GM21717 (cell line): ENCODE data around the gene TUBB8B.
"Not testable (repeated sequence)": the region's sequence is repeated elsewhere in the genome, so short reads cannot be mapped to it uniquely, and the experiment has no call there.

Experiments used
- ATAC-seq: cut with Tn5 transposase; IDR thresholded peaks from one replicate; pipeline ENCODE4 v1.9.1; 2021; ENCODE audit warnings: mild to moderate bottlenecking, moderate library complexity; ENCODE audit not compliant: unreplicated experiment

Gene TUBB8B

GRCh38 chr18:49176-49665, at the start of gene TUBB8B:
Gene TUBB8B (minus strand): TSS chr18:49615. CDS start chr18:49557, 58 bp downstream.
- not testable (repeated sequence) for ATAC-seq

GRCh38 chr18:97252-97914, 48.0 kb upstream of the TUBB8B start:
- peak; percentile 93 for ATAC-seq

- ATAC-seq, result not testable (repeated sequence)
Measured at GRCh38 chr18:96767-97131, 47.3 kb upstream of the TUBB8B start.

- ATAC-seq, result not testable (repeated sequence)
Measured at GRCh38 chr18:96101-96766, 46.8 kb upstream of the TUBB8B start.

GRCh38 chr18:95580-95979, 46.2 kb upstream of the TUBB8B start:
- ATAC-seq, result not testable (repeated sequence)

GRCh38 chr18:93897-94408, 44.5 kb upstream of the TUBB8B start:
- not testable (repeated sequence) for ATAC-seq

- not testable (repeated sequence) for ATAC-seq
Measured at GRCh38 chr18:91561-91960, 42.1 kb upstream of the TUBB8B start.

GRCh38 chr18:90396-91193, 41.2 kb upstream of the TUBB8B start:
- ATAC-seq, result not testable (repeated sequence)

DNA sequence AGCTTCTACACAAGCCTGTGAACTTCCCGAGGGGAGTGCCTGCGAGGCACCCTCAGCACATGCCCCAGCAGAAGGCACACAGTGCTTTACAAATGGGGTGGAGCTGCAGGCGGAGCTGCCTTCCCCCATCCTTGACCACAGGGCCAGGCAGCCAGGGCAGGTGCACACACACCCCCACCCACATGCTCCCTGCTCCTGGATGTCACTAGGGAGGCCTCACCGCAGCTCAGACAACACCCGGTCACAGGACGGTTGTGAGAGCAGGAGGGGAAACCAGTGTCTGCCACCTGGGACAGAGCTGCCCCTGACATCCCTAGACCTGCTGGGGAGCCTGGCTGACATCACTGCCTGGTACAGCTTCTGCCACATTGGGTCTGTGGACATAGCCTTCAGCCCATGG, 39.7 kb upstream of the TUBB8B start:
- ATAC-seq, result not testable (repeated sequence)

- ATAC-seq, result not testable (repeated sequence)
Measured at GRCh38 chr18:84801-85200, 35.4 kb upstream of the TUBB8B start.

DNA sequence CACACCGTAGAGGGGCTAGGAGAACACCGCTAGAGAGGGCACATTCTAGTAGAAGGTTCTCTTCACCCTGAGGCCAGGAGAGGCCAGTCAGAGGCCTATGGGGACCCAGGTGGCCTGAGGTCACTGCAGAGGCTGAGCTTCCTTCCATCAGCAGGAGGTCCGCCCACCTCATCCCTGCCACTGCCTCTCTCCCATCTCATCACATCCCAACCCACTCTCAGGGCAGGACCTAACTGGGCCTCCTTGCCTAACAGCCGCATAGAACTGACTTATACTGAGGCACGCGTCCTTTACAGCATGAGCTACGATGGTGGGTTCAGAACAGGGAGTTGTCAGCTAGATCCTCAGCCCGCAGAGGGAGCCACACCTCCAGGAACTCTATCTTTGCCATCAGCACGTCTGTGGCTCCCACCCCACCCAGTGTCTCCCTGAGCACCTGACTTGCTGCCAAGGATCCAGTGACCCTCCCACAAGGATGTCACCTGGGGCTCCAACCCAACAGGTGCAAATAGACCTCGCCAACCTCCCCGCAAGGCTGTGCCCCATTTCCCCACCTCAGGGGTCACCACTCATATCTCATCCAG, 33.3 kb upstream of the TUBB8B start:
- not testable (repeated sequence) for ATAC-seq

- ATAC-seq, result not testable (repeated sequence)
Measured at GRCh38 chr18:80881-81280, 31.5 kb upstream of the TUBB8B start.

GRCh38 chr18:80202-80601, 30.8 kb upstream of the TUBB8B start:
- not testable (repeated sequence) for ATAC-seq

DNA sequence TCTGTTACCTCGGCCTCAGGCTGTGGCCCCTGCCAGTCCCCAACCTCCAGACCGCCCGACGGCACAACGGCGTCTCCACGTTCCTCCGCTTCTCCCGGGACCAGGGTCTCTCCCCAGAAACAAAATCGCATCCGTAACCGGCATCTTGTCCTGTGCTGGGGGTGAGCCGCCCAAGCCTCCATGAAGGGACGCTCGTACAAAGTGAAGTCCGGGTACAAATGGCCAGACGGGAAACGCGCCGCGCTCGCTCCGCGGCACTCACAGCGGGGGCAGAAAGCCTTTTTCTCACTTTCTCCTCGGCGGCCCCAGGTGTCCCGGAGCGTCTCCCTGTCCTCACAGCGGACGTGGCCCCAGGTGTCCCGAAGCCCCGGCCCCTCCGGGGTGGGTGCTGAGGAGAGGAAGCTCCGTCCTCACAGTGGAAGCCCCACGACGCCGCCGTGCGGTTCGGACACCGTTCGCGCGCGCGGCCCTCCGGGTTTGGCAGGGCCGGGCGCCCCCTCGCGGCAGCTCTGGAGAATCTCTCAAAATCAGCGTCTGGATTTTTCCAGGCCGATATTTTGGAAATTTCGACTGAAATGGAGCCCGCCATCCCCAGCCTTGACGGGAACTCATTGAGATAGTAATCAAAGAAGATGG, 26.2 kb upstream of the TUBB8B start:
- not testable (repeated sequence) for ATAC-seq

- not testable (repeated sequence) for ATAC-seq
Measured at GRCh38 chr18:73181-73777, 23.9 kb upstream of the TUBB8B start.

DNA sequence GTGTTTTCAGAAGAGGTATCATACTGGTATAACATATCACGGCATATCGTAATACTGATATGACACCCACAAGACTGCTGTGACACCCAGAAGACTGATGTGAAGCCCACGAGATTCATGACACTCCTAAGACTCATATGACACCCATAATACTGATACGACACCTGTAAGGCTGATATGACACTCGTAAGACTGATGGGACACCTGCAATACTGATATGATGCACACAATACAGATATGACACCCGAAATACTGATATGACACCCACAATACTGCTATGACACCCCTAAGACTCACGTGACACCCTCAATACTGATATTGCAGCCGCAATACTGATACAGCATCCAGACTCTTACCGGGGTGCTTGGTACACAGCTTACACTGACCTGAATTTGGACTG, 18.3 kb upstream of the TUBB8B start:
- ATAC-seq, result not testable (repeated sequence)

GRCh38 chr18:64279-64678, 14.9 kb upstream of the TUBB8B start:
- ATAC-seq, result not testable (repeated sequence)

- not testable (repeated sequence) for ATAC-seq
Measured at GRCh38 chr18:63656-64055, 14.2 kb upstream of the TUBB8B start.

GRCh38 chr18:54388-54787, 5.0 kb upstream of the TUBB8B start:
- not testable (repeated sequence) for ATAC-seq

DNA sequence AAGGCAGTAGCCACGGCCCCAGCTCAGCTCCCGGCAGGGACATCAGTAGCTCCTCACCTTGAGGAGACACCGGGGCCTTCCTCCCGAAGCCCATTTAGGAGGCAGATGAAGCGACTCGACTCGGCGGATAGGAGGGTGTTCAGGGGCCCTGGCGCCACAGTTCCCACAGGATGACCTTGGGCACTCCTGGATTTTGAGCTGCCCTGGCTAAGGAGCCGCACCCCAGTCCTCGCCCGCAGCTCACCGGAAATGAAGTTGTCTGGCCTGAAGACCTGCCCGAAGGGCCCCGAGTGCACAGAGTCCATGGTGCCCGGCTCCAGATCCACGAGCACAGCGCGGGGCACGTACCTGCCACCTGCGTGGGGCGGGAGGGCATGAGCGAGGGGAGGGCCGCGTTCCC, 719 bp downstream of the TUBB8B start:
- ATAC-seq, result not testable (repeated sequence)
